IPS-NIHi11 (cell line): ENCODE measurements around the gene UBE4B.
"Not testable (repeated sequence)": the region's sequence is repeated elsewhere in the genome, so short reads cannot be mapped to it uniquely, and the experiment has no call there.

Source experiments
- DNase-seq: peaks from one replicate; pipeline ENCODE4 v3.0.0; 2012; ENCODE audit warnings: mixed read lengths, low spot score

Gene UBE4B

DNA sequence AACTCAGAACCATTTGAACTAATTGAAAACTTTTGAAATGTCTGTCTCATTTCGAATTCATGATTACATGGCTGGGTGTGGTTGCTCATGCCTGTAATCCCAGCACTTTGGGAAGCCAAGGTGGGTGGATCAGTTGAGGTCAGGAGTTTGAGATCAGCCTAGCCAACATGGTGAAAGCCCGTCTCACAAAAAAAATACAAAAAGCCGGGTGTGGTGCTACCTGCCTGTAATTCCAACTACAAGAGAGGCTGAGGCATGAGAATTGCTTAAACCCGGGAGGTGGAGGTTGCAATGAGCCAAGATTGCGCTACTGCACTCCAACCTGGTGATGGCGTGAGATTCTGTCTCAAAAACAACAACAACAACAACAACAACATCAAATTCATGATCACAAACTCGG is 40.6 kb downstream of the UBE4B start:
- not testable (repeated sequence) for DNase-seq

DNA sequence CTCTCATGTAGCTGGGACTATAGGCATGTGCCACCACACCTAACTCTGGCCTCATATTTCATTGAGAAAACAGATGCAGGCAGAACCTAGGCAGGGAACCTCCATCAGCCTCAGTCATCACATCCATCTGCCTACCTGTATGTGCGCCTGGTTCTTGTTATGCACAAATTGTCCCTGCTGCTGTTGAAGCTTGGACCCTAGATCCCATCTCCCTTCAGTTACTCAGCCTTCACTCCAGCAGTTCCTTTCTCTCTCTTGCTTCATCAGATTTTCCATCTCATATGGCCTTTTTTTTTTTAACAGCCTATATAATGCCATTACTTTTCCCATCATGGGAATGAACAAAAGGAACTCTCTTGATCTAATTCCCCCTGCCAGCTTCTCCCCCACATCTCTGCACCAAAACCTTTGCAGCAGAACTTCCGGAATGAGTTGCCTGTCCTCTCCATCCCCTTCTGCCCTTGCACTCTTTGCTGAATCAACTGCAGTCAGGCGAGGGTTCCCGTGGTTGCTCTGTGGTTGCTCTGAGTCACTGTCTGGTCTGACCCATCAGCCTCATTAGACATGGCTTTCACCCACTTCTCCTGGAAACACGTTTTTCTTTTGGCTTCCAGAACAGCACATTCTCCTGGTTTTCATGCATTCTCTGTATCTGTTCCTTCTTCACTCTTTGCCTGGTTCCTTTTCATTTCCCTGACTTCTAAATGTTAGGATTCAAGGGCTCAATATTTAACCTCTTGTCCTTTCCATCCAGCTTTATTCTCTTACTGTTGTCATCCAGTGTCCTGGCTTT is 41.5 kb downstream of the UBE4B start:
- DNase-seq, result no peak

DNA sequence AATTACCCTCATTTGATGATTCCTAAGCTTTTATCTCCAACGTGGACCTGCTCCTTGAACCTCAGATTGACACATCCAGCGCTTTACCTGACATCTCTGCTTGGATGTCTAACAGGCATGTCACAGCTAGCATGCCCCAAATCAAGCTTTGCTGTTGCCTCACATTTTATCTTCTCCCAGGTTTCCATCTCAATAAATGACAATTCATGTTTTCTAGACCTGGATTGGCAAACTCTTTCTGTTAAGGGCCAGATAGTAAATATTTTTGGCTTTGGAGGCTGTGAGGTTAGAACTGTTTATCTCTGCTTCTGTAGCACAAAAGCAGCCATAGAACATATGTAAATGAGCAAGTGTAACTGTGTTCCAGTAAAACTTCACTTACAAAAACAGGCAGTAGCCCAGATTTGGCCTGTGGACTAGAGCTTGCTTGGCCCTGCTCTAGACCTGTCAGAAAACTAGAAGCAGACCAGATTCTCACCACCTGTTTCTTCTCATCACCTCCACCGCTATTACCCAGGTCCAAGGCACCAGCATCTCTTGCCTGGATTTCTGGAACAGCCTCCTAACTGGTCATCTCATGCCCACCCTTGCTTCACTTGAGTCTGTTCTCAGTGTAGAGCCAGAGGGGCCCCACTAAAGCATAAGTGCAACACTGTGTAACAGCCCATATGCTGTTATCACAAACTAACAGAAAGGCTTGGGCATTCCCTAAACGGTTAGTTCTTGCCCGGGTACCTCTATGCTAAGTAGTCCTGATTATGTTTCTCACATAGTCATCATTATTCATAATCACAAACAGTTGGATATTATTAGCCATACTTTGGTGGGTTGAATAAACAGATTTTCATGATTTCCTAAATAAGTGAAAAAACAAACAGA is 42.3 kb downstream of the UBE4B start:
- no peak for DNase-seq

DNA sequence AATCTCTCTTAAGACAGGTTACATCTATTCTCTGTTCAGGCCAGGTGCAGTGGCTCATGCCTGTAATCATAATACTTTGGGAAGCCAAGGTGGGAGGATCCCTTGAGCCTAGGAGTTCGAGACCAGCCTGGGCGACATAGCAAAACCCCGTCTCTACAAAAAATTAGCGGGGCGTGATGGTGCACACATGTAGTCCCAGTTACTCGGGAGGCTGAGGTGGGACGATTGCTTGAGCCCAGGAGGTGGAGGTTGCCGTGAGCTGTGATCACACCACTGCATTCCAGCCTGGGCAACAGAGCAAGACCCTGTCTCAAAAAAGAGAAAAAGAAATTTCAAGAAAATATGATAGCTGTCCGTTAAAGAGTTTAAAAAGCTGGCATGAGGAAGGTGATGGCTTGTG is 43.0 kb downstream of the UBE4B start:
- DNase-seq, result no peak

DNA sequence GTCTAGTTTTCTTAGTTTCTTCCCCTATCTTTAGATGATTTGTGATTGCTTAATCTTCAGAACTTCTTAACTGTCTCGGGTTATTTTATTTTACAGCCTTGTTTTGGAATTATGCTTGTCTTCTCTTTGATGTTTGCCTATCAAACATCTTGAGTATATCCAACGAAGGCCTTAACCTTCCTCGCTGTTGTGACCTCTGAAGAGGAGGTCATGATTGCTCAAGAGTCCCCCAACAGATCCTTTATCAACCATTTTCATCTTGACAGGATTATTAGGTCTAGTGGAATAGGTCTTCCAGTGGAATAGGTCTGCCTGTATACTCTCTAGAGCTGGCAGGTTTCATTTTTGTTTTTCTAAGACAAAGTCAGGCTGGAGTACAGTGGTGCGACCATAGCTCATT is 45.7 kb downstream of the UBE4B start:
- DNase-seq, result no peak

DNA sequence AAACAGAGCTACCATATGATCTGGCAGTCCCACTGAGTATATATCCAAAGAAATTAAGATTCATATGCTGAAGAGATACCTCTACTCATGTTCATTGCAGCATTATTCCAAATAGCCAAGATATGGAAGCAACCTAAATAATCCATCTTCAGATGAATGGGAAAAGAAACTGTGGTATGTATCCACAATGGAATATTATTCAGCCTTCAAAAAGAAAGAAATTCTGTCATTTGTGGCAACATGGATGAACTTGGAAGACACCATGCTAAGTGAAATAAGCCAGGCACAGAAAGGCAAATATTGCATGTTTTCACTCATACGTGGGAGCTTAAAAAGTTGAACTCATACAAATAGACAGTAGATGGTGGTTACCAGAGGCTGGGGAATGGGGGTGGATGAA is 47.8 kb downstream of the UBE4B start:
- no peak for DNase-seq

DNA sequence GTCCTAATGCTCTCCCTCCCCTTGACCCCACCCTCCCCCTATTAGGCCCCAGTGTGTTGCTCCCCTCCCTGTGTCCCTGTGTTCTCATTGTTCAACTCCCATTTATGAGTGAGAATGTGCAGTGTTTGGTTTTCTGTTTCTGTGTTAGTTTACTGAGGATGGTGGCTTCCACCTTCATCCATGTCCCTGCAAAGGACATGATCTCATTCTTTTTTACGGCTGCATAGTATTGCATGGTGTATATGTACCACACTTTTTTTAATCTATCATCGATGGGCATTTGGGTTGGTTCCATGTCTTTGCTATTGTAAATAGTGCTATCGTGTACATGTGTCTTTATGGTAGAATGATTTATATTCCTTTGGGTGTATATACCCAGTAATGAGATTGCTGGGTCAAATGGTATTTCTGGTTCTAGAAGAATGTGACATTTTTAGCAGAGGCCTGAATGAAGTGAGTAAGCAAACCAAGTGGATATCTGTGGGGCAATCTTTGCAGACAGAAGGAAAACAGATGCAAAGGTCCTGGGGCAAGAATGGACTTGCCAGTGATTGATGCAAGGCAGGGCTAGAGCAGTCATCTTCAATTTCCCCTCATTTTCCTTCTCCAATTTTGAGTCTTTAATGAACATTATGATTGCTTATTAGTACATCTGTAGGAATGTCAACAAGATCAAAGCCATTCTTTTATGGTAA is 50.2 kb downstream of the UBE4B start:
- no peak for DNase-seq

DNA sequence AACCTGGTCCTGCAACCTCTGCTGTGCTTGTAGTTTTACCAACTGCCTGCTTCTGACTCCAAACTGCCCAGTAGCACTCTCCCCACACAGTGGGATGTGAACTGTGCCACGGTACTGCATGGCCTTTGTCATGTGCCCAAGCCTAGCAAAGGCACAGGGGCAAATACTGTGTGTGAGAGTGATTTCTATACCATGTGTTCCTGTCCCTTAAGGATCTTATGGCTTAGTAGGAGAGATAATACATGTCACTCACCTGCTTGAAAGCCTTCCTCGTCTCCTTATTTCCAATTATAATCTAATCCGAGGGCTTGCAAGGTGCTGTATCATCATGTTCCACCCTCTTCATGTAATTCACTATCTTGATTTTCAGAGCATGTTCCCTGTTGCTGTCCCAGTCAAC is 51.3 kb downstream of the UBE4B start:
- DNase-seq, result no peak

DNA sequence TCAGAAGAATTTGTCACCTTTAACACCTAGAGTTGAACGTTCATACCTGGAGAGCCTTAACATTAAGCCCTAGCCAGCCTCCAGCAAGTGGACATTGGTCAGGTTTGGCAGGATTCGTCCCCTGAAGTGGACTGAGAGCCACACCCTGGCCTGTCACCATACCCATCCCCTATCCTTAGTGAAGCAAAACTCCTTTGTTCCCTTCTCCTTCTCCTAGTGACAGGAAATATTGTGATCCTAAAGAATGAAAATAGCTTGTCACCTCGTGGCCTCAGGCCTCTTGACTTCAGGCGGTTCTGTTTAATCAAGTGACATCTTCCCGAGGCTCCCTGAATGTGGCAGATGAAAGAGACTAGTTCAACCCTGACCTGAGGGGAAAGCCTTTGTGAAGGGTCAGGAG is 52.3 kb downstream of the UBE4B start:
- DNase-seq, result no peak

DNA sequence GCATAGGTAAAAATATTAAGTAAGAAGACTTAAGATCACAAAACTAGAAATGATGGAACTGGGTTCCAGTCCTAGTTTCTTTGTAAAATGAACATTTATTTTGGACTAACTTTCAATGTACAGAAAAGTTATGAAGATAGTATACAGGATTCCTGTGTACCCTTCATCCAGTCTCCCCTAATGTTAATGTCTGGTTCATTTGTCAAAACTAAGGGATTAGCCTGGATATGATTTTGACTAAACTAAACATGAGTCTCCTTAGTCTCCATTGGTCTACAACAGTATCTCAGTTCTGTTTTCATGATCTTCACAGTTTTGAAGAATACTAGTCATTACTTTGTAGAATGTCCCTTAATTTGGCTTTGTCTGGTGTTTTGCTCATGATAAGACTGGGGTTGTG is 54.5 kb downstream of the UBE4B start:
- no peak for DNase-seq

DNA sequence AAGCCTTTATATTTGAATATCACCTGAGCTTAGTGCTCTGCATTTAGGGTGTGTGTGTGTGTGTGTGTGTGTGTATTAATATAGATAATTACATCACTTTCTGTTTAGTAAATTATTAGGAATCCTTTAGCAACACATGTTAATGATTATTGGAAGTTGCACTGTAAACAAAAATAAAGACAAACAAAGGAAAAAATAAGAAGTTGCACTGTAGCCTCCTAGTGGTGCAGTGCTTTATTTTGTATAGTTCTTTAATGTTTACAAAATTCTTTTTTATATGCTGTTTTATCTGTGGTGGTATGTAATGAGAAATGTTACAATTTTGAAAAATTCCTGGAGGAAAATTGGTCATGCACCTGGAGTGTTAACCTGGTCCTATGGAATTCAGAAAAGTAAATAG is 69.2 kb downstream of the UBE4B start:
- DNase-seq, result no peak

DNA sequence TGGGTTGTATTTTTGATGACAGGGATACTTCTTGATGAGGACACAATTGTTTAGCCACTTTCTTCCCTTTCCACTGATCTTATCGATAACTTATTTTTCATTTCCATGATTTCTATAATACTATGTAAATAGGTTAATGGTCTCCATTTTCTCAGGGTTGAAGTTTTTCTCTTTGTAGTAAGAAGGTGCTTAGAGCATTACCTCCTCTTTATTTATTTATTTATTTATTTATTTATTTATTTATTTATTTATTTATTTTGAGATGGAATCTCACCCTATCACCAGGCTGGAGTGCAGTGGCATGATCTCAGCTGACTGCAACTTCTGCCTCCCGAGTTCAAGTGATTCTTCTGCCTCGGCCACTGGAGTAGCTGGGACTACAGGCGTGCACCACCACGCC is 70.4 kb downstream of the UBE4B start:
- DNase-seq, result no peak

DNA sequence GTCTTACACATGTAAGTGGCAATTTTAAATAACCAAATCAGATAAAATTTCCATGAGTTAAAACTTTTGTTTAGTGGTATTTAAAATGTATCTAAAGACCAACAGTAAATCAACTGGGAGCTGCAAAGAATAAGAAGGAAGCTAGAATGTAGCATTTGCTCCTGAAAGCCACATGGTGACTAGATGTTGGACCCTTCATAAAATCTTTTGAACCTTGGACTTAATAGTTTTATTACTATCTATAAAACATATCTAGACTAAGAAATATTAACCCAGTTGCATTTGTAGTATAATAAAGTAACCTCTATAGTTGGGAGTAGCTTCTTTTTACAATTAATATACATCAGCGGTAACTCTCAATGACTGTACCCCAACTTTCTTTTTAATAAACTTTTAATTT is 72.1 kb downstream of the UBE4B start:
- DNase-seq, result no peak

DNA sequence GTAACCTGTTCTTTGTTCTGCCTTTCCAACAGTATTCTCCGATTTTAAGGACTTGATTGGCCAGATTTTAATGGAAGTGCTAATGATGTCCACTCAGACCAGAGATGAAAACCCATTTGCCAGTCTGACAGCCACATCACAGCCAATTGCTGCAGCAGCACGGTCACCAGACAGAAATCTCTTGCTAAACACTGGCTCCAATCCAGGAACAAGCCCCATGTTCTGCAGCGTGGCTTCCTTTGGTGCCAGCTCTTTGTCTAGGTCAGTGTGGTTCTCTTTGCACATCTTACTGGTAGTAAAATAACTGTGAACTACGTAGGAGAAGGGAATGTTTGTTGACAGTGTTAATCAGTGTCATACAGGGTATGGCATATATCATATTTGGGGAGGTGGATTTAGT is 72.7 kb downstream of the UBE4B start:
- no peak for DNase-seq

DNA sequence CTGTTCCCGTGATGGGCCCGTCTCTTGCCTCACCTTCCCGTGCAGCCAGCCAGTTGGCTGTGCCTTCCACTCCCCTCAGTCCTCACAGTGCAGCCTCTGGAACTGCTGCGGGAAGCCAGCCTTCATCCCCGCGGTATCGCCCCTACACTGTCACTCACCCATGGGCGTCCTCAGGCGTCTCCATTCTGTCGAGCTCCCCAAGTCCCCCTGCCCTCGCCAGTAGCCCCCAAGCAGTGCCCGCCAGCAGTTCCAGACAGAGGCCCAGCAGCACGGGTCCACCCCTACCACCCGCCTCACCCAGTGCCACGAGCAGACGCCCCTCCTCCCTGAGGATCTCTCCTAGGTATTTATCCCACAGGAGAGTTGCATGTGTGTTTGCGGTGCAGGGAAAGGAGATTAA is 73.5 kb downstream of the UBE4B start:
- no peak for DNase-seq

DNA sequence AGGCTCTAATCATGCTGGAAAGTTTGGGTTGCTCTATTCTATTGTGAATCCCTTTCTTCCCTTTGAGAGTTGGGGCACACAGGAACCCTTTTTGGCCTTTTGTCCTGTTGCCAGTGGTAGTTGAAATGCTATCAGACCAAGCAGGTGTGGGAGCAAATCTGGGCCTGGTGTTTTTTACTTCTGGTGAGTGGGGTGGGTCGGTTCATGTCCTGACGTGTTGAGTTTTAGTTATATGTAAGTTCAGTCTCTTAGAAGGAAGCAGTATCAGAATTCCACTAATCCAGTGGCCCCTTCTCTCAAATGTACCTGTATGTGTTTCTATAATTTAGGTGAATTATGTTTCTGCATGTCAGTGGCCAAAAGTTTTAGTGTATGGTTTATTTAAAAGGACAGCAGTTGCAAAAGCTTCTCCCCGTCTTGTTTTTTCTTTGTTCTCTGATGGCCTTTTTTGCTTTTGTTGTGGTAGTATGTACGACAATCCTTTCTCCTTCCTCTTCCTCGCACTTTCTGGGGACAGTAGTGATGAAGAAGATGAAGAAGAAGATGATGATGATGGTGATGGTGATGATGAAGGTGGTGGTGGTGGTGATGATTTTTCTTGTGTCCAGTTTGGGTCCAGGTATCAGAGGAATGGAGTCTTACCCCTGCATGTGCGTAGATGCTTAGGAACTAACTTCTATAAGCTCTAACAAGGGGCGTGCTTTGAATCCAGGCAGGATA is 74.2 kb downstream of the UBE4B start:
- DNase-seq, result no peak

DNA sequence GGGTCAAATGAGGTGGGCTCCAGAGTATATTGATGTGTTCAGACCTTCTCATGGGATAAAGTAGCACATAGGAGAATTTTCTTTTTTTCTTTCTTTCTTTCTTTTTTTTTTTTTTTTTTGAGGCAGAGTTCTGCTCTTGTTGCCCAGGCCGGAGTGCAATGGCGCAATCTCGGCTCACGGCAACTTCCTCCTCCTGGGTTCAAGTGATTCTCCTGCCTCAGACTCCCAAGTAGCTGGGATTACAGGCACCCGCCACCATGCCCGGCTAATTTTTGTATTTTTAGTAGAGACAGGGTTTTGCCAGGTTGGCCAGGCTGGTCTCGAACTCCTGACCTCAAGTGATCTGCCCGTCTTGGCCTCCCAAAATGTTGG is 74.7 kb downstream of the UBE4B start:
- DNase-seq, result not testable (repeated sequence)

DNA sequence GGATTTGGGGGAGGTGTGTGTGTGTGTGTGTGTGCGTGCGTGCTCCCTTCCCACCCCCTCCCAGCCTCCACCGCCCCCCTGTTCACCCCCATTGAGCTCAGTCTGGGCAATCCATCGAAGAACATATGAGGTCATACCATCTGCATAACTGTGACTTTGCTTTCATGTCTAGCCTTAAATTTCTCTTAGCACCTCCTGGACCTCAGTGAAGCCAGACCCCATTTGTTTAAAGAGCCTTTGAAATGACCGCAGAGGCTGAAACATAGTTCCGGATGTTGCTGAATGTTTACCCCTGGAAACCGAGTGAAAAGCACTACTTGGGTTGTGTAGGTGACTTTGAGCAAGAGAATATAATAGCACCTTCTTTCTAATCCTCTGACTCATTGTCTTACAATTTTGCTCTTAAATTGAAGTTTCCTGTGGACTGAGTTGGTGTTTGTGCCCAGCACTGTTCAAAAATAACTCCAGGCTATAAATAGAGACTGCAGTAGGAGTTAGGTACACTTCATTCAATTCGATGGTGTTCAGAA is 75.4 kb downstream of the UBE4B start:
- peak; percentile 23 for DNase-seq

DNA sequence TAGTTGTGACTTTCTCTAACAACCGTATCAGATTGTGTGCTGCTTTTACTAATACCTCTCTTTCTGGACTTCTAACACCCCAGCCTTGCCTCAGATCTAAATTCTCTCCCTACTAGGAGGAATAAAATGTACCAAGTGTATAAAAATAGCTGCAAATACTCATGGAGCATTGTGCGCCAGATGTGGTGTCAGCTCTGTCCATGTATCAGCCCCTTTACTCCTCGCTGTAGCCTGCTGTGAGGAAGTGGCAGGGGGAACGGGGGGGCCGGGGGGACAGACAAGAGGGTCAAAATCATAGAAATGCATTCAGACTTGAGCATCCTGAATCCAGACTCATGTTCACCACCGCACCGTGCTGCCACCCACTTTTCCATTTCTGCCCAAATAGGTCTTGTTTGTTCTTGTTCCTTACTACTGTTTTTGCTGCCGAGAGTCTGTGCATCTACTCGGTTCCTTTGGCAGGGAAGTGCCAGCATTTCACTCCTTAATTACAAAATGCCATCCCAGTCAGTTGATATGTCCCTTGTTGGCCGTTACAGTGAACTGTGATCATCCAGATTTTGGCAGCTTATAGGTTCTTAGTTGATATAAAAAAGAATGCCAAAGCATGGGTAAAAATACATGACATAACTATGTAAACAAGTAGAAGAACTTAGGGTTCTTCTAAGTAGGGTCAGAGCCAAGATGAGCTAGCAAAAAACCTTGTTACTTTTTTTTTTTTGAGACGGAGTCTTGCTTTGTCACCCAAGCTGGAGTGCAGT is 76.4 kb downstream of the UBE4B start:
- no peak for DNase-seq

DNA sequence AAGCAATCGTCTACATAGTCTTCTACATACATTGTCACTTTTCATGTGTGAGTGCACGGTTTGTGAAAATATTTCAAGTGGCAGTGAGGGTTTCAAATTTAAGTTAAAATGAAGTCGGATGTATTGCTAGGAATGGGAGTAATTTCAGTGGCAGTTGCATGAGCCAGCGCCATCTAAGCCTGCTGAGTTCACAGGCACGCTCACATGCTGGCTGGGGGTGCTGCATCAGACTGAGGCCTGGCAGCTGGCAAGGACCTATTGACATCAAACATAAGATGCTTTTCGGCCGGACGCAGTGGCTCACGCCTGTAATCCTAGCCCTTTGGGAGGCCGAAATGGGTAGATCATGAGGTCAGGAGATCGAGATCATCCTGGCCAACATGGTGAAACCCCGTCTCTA is 80.7 kb downstream of the UBE4B start:
- no peak for DNase-seq

DNA sequence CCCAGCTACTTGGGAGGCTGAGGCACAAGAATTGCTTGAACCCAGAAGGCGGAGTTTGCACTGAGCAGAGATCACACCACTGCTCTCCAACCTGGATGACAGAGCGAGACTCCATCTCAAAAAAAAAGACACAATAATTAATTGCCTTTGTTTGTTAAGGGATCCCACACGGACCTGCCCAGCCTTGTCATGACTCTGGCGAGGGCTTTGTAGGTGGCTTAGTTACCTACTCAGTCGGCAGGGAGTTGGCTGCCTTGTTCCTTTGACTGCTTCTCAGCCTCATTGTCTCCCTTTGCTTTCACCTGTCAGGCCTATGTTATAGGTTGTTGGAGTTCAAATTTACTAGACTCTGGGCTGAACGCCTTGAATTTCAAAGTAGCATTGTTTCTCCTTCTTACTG is 82.0 kb downstream of the UBE4B start:
- no peak for DNase-seq
